Sciatic nerve (tissue), 2 donors: ENCODE data around the gene TGFBR3. TPM values are rescaled to one million over a fixed set of nuclear protein-coding genes. Genes with fewer than 3 reads are reported as not detected.

Source experiments
- ATAC-seq: fragments of 200-7000 bp; cut with Tn5 transposase; one replicate; pipeline ENCODE4 v1.9.1; 2020; ENCODE audit warnings: mild to moderate bottlenecking, moderate library complexity
- DNase-seq: peaks from one replicate; pipeline ENCODE4 v3.0.0-alpha.2; 2020; ENCODE audit warnings: low spot score
- intact Hi-C: fragments of 100-400 bp; cut with DNase I; formaldehyde crosslinking; loops from one replicate; pipeline ENCODE4 v1.14.2; 2022
- total RNA-seq: library from RNA; stranded (reverse); fragmentation: NEBNext Ultra II Directional; extraction: Animal tissue kit (Norgen Biotek cat#: 25700); gene quantifications from one replicate; pipeline ENCODE4 v1.2.1, GENCODE V29; 2021
- donor health status: DM: no; HTN: no; CAD: no.
- donor health status: DM: no; HTN: no; CAD: no.

TGFBR3 gene
- total RNA-seq, 1 donor from 2014 or later = 109 TPM

GRCh38 chr1:91754816-91755580 lies 131.0 kb downstream of the TGFBR3 start:
- peak; percentile 68 for DNase-seq
- intact Hi-C loops = no loop called here
- peak; percentile 82 for ATAC-seq

- DNase-seq (no peak), ATAC-seq (no peak)
- intact Hi-C loops = no loop called here
Observed at GRCh38 chr1:91754348-91754747, 131.6 kb downstream of the TGFBR3 start.

GRCh38 chr1:91753878-91754277 lies 132.1 kb downstream of the TGFBR3 start:
- ATAC-seq (no peak), DNase-seq (no peak)
- intact Hi-C loops = no loop called here

- intact Hi-C loops = no loop called here
- DNase-seq (no peak), ATAC-seq (no peak)
Observed at GRCh38 chr1:91752324-91752723, 133.6 kb downstream of the TGFBR3 start.

- DNase-seq (peak; percentile 63), ATAC-seq (peak; percentile 88)
- intact Hi-C loops = no loop called here
Observed at GRCh38 chr1:91751275-91751674, 134.7 kb downstream of the TGFBR3 start.

- peak; percentile 47 for ATAC-seq
- DNase-seq = no peak
- intact Hi-C loops = no loop called here
Observed at GRCh38 chr1:91750398-91750996, 135.5 kb downstream of the TGFBR3 start.

- DNase-seq = peak; percentile 67
- ATAC-seq = peak; percentile 72
- intact Hi-C loops = no loop called here
Observed at GRCh38 chr1:91749788-91750231, 136.1 kb downstream of the TGFBR3 start.

- intact Hi-C loops = no loop called here
- ATAC-seq = no peak
- no peak for DNase-seq
Observed at GRCh38 chr1:91747666-91748065, 138.3 kb downstream of the TGFBR3 start.

GRCh38 chr1:91746728-91747338 lies 139.1 kb downstream of the TGFBR3 start:
- ATAC-seq = no peak
- intact Hi-C loops = no loop called here
- DNase-seq = no peak

GRCh38 chr1:91745640-91746373 lies 140.1 kb downstream of the TGFBR3 start:
- intact Hi-C loops = no loop called here
- DNase-seq (no peak), ATAC-seq (no peak)

GRCh38 chr1:91744953-91745639 lies 140.9 kb downstream of the TGFBR3 start:
- intact Hi-C loops = no loop called here
- ATAC-seq = peak; percentile 94
- DNase-seq = peak; percentile 79

- DNase-seq = no peak
- ATAC-seq = peak; percentile 36
- intact Hi-C loops = no loop called here
Observed at GRCh38 chr1:91742848-91743292, 143.1 kb downstream of the TGFBR3 start.

GRCh38 chr1:91741906-91742305 lies 144.0 kb downstream of the TGFBR3 start:
- DNase-seq (no peak), ATAC-seq (no peak)
- intact Hi-C loops = no loop called here

- ATAC-seq = no peak
- intact Hi-C loops = no loop called here
- DNase-seq = no peak
Observed at GRCh38 chr1:91741301-91741700, 144.7 kb downstream of the TGFBR3 start.

- no peak for DNase-seq
- intact Hi-C loops = no loop called here
- no peak for ATAC-seq
Observed at GRCh38 chr1:91737650-91738049, 148.3 kb downstream of the TGFBR3 start.

- DNase-seq = no peak
- intact Hi-C loops = no loop called here
Observed at GRCh38 chr1:91736715-91737615, 149.0 kb downstream of the TGFBR3 start.

GRCh38 chr1:91736146-91736714 lies 149.7 kb downstream of the TGFBR3 start:
- intact Hi-C loops = no loop called here

More at GRCh38 chr1:91736715-91737615, 149.0 kb downstream of the TGFBR3 start:
- ATAC-seq = peak; percentile 59

More at GRCh38 chr1:91736146-91736714, 149.7 kb downstream of the TGFBR3 start:
- no peak for DNase-seq
- peak; percentile 23 for ATAC-seq
